ENCODE data around the gene PIP4K2C.

Gene PIP4K2C

DNA sequence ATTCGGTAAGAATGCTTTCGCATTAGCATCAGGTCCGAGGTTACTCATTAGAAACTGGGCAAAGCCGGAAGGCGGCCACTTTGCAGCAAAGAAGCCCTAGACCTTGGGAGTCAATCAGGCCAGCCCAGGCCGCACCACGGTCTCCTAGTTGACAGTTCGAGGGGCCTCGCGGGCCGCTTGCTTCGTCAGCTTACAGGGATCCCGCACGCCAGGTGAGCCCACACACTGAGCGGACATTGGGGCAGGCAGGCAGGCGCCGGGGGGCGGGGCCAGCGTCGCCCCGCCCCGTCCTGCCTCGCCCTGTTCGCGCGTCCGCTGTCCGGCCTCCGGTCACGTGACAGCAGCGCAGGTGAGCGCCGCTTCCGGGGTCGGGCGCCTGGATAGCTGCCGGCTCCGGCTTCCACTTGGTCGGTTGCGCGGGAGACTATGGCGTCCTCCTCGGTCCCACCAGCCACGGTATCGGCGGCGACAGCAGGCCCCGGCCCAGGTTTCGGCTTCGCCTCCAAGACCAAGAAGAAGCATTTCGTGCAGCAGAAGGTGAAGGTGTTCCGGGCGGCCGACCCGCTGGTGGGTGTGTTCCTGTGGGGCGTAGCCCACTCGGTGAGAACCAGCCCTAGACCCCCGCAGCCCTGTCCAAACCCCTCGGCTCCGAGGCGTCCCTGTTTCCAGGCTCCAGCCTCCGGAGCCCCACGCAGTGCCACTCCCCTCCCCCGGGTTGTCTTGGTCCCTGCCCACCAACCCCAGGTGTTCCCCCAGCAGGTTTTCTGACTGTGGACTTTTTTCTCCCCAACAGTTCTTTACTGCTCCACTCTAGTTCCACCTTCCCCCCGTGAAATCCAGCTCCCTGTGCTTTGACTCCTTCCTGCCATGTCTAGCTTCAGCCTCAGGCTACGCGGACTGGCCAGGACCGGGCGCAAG lies at the start of gene PIP4K2C:
Gene PIP4K2C, plus strand, starts transcription at position 329 of the 918 bp plus-strand sequence. Its CDS starts 98 bp downstream, at position 427.
- Histone ChIP-seq H3K9ac (peak within 1 kb of the TSS; percentile 16 to 77 (median 62); a peak in 21 of 22 replicates), H3K36me3 (peaks cover 0 to 14% (median 0%) of the 10 kb centered on the region in 11 experiments; a peak in 4 of 22 replicates), H3K4me1 (peaks cover 11 to 22% (median 19%) of the 10 kb centered on the region in 10 experiments), H3K27me3 (peaks cover 16 to 32% (median 23%) of the 10 kb centered on the region in 11 experiments; a peak in 21 of 22 replicates), H3K9me3 (replicated peaks in 1 of 11) (no peaks in the 10 kb centered on the region; a peak in 1 of 22 replicates), H3K4me3 (peak within 1 kb of the TSS; percentile 58 to 73 (median 64)), H4K20me1 (no peaks in the 10 kb centered on the region; a peak in 1 of 22 replicates), H3K27ac (peak within 1 kb of the TSS in 8 of 11 experiments; percentile 2 to 53 (median 28); a peak in 10 of 22 replicates), H3K4me2 (peak within 1 kb of the TSS; percentile 85 to 98 (median 90))
- no peak for TF ChIP-seq Cebpa-rat (IDR thresholded peaks at IDR 0.05)

DNA sequence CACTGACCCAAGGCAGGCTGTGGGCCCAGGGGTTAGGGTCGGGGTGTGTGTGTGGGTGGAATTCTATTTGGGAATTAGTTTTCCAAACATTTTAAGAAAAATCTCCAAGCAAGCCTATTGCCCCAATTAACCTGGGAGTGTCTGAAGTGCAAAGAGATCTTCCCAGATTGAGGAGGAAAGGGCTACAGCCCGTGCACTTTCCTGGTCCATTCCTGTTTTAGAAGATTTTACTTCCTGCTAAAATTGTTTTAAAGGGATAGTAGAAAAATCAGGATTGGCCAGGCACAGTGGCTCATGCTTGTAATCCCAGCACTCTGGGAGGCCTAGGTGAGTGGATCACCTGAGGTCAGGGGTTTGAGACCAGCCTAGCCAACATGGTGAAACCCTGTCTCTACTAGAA lies 49.3 kb upstream of the PIP4K2C start:
- Histone ChIP-seq H3K4me2 (no peak overlapping the region), H3K27ac (no peak overlapping the region), H4K20me1 (peaks cover 0 to 65% (median 10%) of the 10 kb centered on the region in 11 experiments; a peak in 12 of 22 replicates), H3K4me3 (no peak overlapping the region), H3K36me3 (peaks cover 27 to 66% (median 58%) of the 10 kb centered on the region in 11 experiments), H3K9me3 (replicated peaks in 1 of 11) (no peaks in the 10 kb centered on the region), H3K27me3 (no peaks in the 10 kb centered on the region), H3K9ac (no peak overlapping the region), H3K4me1 (peaks cover 38 to 48% (median 41%) of the 10 kb centered on the region in 10 experiments)
- no peak for TF ChIP-seq Cebpa-rat (IDR thresholded peaks at IDR 0.05)

DNA sequence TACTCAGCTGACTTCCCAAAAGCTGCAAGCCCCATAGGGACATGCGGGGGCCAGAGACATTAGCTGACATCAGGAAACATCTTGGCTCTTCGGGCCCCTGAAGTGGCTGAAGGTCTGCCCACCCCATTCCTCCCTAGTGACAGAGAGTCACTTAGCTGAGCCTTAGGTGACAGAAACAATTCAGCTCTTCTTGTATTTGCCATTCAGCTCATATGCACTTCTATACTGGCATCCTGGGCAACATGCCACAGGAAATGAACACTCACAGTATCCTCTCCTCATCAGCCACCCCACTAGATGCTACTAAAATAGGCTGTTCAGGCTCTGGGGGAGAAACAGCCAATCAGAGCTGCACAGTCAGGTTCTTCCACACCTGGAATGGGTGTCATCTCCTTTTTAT lies 47.4 kb upstream of the PIP4K2C start:
- Histone ChIP-seq H3K27me3 (peaks cover 12 to 15% (median 13%) of the 10 kb centered on the region in 11 experiments), H3K4me1 (peaks cover 35 to 52% (median 45%) of the 10 kb centered on the region in 10 experiments), H3K9me3 (replicated peaks in 1 of 11) (no peaks in the 10 kb centered on the region), H4K20me1 (peaks cover 0 to 54% (median 10%) of the 10 kb centered on the region in 11 experiments; a peak in 12 of 22 replicates), H3K27ac (peak overlapping the region in 7 of 11 experiments; percentile 14 to 40 (median 25); a peak in 10 of 22 replicates), H3K4me3 (no peak overlapping the region), H3K9ac (peak overlapping the region in 8 of 11 experiments; percentile 32 to 58 (median 41); a peak in 13 of 22 replicates), H3K4me2 (peak overlapping the region; percentile 59 to 98 (median 95)), H3K36me3 (peaks cover 19 to 53% (median 42%) of the 10 kb centered on the region in 11 experiments)
- no peak for TF ChIP-seq Cebpa-rat (IDR thresholded peaks at IDR 0.05)

DNA sequence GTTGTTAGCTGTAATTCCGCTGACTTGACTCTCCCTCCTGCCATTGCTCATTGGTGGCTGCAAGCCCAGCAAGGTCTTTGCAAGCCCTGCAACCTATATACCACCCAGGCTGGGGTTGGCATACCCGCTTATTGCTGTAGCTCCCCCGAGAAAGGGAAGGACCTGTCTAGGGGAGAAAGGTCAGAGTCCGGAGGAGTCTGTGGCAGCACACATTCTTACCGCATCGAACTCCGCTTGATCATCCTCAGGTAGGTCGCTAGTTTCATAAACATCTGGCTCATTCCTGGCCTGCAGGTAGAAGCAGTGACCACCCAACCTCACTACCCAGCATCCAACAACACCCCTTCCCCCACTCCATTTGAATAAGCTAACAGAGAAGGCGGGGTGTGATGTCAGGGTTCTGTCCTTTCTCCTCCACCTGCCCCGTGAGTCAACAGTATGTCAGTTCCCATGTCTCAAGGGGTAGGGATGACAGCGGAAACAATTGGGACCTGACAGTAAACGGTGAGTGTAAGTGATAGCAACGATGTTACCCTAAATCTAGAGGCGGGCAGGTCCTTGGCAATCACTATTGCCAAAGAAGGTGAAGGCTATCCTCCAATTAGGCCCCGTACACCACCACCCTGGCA lies 45.1 kb upstream of the PIP4K2C start:
- Histone ChIP-seq H3K4me1 (peaks cover 35 to 52% (median 45%) of the 10 kb centered on the region in 10 experiments), H3K9me3 (replicated peaks in 1 of 11) (no peaks in the 10 kb centered on the region), H3K4me2 (peak overlapping the region; percentile 78 to 98 (median 95)), H3K27me3 (peaks cover 35 to 38% (median 36%) of the 10 kb centered on the region in 11 experiments), H4K20me1 (peaks cover 0 to 30% (median 9%) of the 10 kb centered on the region in 11 experiments; a peak in 11 of 22 replicates), H3K36me3 (peaks cover 10 to 31% (median 19%) of the 10 kb centered on the region in 11 experiments; a peak in 21 of 22 replicates), H3K9ac (peak overlapping the region; percentile 88 to 98 (median 95)), H3K4me3 (peak overlapping the region; percentile 79 to 99 (median 94)), H3K27ac (peak overlapping the region; percentile 75 to 96 (median 89); a peak in 21 of 22 replicates)
- no peak for TF ChIP-seq Cebpa-rat (IDR thresholded peaks at IDR 0.05)

DNA sequence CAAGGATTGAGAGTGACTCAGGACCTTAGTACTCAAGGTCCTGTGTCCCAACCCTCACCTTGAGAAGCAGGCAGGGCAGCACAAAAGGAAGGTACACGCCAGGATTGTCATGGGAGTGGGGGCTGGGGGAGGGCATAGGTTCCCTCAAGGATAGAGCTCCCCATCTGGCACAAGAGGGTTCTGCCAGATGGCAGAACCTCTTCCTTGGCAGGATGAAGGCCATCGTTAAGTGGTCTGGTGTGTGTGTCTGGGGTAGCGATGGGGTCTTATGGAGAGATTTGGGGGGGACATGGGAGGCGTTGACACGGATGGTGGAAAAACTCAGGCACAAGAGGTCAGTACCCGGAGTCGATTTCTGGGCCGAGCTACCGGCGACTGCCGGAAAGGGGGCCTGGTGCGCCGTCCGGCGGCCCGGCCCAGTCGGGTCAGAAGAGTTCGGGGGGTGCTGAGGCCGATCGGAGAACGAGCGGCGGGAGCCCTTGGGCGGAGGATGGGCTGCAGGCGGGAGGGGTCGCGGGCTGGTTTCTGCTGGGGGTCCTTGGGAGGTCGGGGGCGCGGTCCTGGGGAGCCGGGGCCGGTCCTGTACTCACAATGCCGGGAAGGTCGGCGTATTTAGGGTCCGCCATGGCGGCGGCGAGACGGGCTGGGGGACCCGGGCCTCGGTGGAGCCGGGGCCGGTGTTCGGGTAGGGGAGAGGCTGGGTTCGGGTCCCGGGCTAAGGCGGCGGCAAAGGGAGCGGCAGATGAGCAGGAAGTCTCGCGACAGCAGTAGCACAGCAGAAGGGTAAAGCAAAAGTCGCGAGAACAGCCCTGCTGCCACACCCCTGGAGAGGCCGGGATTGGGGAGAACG lies 44.3 kb upstream of the PIP4K2C start, which contains the start of gene DCTN2:
Gene DCTN2, minus strand, starts transcription at position 755 of the 850 bp plus-strand sequence. Its CDS starts 129 bp downstream, at position 626.
- peak within 1 kb of the TSS; percentile 78 to 98 (median 95) for H3K4me2 ChIP-seq
- peaks cover 0 to 23% (median 7%) of the 10 kb centered on the region in 11 experiments; a peak in 9 of 22 replicates for H4K20me1 ChIP-seq
- H3K27ac ChIP-seq: peak within 1 kb of the TSS; percentile 75 to 96 (median 89)

DNA sequence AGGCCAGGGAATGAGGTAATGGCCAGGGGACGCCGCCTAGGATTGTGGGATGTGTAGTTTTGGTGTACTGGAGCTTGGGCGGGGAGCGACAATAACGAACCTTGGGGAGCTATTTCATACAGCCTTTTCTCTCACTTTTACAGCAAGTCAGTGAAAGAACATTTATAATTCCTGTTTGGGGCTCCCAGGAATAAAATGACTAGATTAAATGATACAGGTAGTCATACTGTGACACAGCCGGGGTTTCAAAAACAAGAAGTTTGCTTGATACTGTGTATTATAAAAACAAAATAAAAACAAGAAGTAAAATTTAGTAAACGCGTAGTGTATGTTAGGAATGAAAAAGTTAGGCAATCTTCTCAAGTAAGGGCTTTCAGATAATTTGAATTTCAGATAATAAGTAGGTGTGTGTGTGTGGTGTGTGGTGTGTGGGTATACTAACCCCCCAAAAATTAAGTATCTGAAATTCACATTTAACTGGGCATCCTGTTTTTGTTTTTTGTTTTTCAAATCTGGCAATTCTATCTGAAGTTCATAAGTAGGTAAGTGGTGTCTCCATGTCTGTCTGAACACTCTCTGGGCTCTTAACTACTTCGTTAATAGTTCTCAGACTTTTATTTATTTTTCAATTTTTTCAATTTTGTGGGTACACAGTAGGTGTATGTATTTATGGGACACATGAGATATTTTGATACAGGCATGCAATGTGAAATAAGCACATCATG lies 43.5 kb upstream of the PIP4K2C start:
- Histone ChIP-seq H3K36me3 (peaks cover 0 to 16% (median 3%) of the 10 kb centered on the region in 11 experiments; a peak in 12 of 22 replicates), H3K9ac (peak overlapping the region; percentile 88 to 98 (median 95); a peak in 21 of 22 replicates), H3K4me2 (peak overlapping the region; percentile 19 to 98 (median 78); a peak in 21 of 22 replicates), H3K27me3 (peaks cover 43 to 52% (median 47%) of the 10 kb centered on the region in 11 experiments), H3K27ac (peak overlapping the region in 5 of 11 experiments; percentile 86 to 96 (median 94); a peak in 9 of 22 replicates), H3K4me1 (peaks cover 35 to 46% (median 44%) of the 10 kb centered on the region in 10 experiments), H4K20me1 (peaks cover 0 to 19% (median 7%) of the 10 kb centered on the region in 11 experiments; a peak in 9 of 22 replicates), H3K4me3 (peak overlapping the region; percentile 79 to 99 (median 94)), H3K9me3 (replicated peaks in 1 of 11) (no peaks in the 10 kb centered on the region)
- TF ChIP-seq Cebpa-rat (IDR thresholded peaks at IDR 0.05): no peak

More for the DNA sequence above, 44.3 kb upstream of the PIP4K2C start, which contains the start of gene DCTN2:
- H3K4me1 ChIP-seq: peaks cover 35 to 46% (median 45%) of the 10 kb centered on the region in 10 experiments
- peak within 1 kb of the TSS; percentile 88 to 98 (median 95) for H3K9ac ChIP-seq
- peaks cover 5 to 24% (median 11%) of the 10 kb centered on the region in 11 experiments; a peak in 21 of 22 replicates for H3K36me3 ChIP-seq
- no peaks in the 10 kb centered on the region for H3K9me3 ChIP-seq (replicated peaks in 1 of 11)
- H3K27me3 ChIP-seq: peaks cover 43 to 46% (median 44%) of the 10 kb centered on the region in 11 experiments
- H3K4me3 ChIP-seq: peak within 1 kb of the TSS; percentile 79 to 99 (median 94)
- TF ChIP-seq Cebpa-rat (IDR thresholded peaks at IDR 0.05): no peak

DNA sequence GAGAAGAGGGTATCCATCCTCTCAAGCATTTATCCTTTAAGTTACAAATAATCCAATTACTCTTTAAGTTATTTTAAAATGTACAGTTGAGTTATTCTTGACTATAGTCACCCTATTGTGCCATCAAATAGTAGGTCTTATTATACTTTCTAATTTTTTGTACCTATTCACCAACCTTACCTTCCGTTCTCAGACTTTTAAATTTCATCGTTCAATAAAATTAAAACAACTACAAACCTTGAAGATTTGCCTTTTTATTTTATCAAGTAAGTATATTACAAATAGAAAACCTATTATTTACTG lies 43.0 kb upstream of the PIP4K2C start:
- Histone ChIP-seq H3K27me3 (peaks cover 43 to 57% (median 47%) of the 10 kb centered on the region in 11 experiments), H3K36me3 (peaks cover 0 to 12% (median 0%) of the 10 kb centered on the region in 11 experiments; a peak in 4 of 22 replicates), H4K20me1 (peaks cover 0 to 18% (median 7%) of the 10 kb centered on the region in 11 experiments; a peak in 9 of 22 replicates), H3K9ac (no peak overlapping the region), H3K9me3 (replicated peaks in 1 of 11) (no peaks in the 10 kb centered on the region), H3K4me2 (no peak overlapping the region), H3K4me3 (no peak overlapping the region), H3K27ac (no peak overlapping the region), H3K4me1 (peaks cover 37 to 46% (median 40%) of the 10 kb centered on the region in 10 experiments)
- TF ChIP-seq Cebpa-rat (IDR thresholded peaks at IDR 0.05): no peak
